Prostate gland (tissue), 2 donors: Measurements from ENCODE around the gene ESR1.

Experiments
- POLR2AphosphoS5 ChIP-seq: sonication (generic); formaldehyde crosslinking; IDR thresholded peaks from one replicate; pipeline ENCODE4 v1.6.1; 2017; ENCODE audit warnings: antibody characterized with exemption
- TF ChIP-seq, protein P1 (sequence below), 4 experiments: fragments of 200-600 bp in 2 of 4; fragments of 450-650 bp in 2 of 4; sonication (generic) in 2 of 4; IDR thresholded peaks; 1 replicate in 3 of 4; 2 replicates in 1 of 4; pipeline ENCODE4 v1.5.1; 2016 to 2019; ENCODE audit warnings: antibody characterized with exemption in 4 of 4, mild to moderate bottlenecking in 2 of 4, moderate library complexity in 2 of 4

DNA sequence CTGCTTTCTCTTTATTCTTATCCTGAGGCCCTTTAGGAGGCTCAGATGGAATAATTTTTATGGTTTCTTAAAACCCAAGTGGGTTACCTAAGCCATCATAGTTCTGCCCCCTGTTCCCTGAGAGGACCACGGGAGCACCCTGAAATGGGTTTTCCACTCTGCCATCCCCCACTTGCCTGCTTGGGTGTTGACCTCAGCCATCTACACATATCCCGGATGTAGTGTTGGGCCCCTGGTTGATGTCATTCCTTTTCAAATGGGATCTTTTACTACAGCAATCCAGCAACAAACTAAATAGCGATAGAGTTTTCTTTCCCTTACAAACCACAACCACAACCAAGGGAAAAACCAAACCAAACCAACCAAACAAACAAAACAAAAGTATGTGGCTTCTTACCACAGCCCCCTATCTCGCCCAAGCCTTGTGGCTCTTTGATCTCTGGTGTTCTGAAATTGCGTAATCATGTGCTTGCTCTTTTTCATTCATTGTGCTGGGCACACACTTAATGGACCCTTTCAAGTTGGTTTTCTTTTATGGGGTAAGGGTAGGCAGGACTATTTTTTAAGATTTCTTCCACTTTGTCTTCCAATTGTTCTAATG, 154.9 kb downstream of the ESR1 start:
- TF ChIP-seq, protein P1, sequence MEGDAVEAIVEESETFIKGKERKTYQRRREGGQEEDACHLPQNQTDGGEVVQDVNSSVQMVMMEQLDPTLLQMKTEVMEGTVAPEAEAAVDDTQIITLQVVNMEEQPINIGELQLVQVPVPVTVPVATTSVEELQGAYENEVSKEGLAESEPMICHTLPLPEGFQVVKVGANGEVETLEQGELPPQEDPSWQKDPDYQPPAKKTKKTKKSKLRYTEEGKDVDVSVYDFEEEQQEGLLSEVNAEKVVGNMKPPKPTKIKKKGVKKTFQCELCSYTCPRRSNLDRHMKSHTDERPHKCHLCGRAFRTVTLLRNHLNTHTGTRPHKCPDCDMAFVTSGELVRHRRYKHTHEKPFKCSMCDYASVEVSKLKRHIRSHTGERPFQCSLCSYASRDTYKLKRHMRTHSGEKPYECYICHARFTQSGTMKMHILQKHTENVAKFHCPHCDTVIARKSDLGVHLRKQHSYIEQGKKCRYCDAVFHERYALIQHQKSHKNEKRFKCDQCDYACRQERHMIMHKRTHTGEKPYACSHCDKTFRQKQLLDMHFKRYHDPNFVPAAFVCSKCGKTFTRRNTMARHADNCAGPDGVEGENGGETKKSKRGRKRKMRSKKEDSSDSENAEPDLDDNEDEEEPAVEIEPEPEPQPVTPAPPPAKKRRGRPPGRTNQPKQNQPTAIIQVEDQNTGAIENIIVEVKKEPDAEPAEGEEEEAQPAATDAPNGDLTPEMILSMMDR (IDR thresholded peaks at IDR 0.05) = no peak
- TF ChIP-seq POLR2AphosphoS5 = no peak
